ENCODE data around the gene SPATA13.
"Not testable (repeated sequence)": the region's sequence is repeated elsewhere in the genome, so short reads cannot be mapped to it uniquely, and the experiment has no call there.

Gene SPATA13

GRCh38 chr13:24160458-24161009 is at the start of gene SPATA13:
SPATA13 (plus strand) TSS chr13:24160720; CDS start chr13:24222930, 62,210 bp downstream.
- DNase-seq = peak; percentile 97

- no peak for DNase-seq
Observed at GRCh38 chr13:24112791-24113190, 47.7 kb upstream of the SPATA13 start.

GRCh38 chr13:24115671-24116070 is 44.8 kb upstream of the SPATA13 start:
- DNase-seq = no peak

GRCh38 chr13:24116131-24116530 is 44.4 kb upstream of the SPATA13 start:
- DNase-seq = no peak

GRCh38 chr13:24118576-24118975 is 41.9 kb upstream of the SPATA13 start:
- no peak for DNase-seq

GRCh38 chr13:24119626-24120508 is 40.7 kb upstream of the SPATA13 start:
- peak; percentile 54 for DNase-seq

- DNase-seq = not testable (repeated sequence)
Observed at GRCh38 chr13:24122045-24122444, 38.5 kb upstream of the SPATA13 start.

- no peak for DNase-seq
Observed at GRCh38 chr13:24122569-24122968, 38.0 kb upstream of the SPATA13 start.

GRCh38 chr13:24123761-24124160 is 36.8 kb upstream of the SPATA13 start:
- DNase-seq = no peak

GRCh38 chr13:24124789-24125476 is 35.6 kb upstream of the SPATA13 start:
- no peak for DNase-seq

GRCh38 chr13:24127116-24127631 is 33.3 kb upstream of the SPATA13 start:
- no peak for DNase-seq

- DNase-seq = no peak
Observed at GRCh38 chr13:24128112-24128511, 32.4 kb upstream of the SPATA13 start.

- no peak for DNase-seq
Observed at GRCh38 chr13:24128962-24129361, 31.6 kb upstream of the SPATA13 start.

GRCh38 chr13:24129914-24130774 is 30.4 kb upstream of the SPATA13 start:
- no peak for DNase-seq

GRCh38 chr13:24131749-24132148 is 28.8 kb upstream of the SPATA13 start:
- DNase-seq = no peak

GRCh38 chr13:24133021-24133795 is 27.3 kb upstream of the SPATA13 start:
- no peak for DNase-seq

GRCh38 chr13:24134231-24134630 is 26.3 kb upstream of the SPATA13 start:
- DNase-seq = no peak

- DNase-seq = no peak
Observed at GRCh38 chr13:24134757-24135156, 25.8 kb upstream of the SPATA13 start.

GRCh38 chr13:24135674-24136300 is 24.7 kb upstream of the SPATA13 start:
- no peak for DNase-seq

GRCh38 chr13:24138911-24139310 is 21.6 kb upstream of the SPATA13 start:
- DNase-seq = no peak

- DNase-seq = no peak
Observed at GRCh38 chr13:24141333-24141910, 19.1 kb upstream of the SPATA13 start.
